HFF-Myc (cell line): Measurements from ENCODE around the gene SOX5.

Experiments used
- DNase-seq: peaks from one replicate; pipeline ENCODE4 v3.0.0-alpha.2; 2011; ENCODE audit warnings: low read depth; ENCODE audit errors: extremely low read depth
- H3K4me3 ChIP-seq: replicated peaks from 2 replicates; pipeline ENCODE4 v1.5.1; 2011; ENCODE audit warnings: low read depth, mild to moderate bottlenecking, control low read depth, low read length
- TF ChIP-seq, protein P1 (sequence below): IDR thresholded peaks from 2 replicates; pipeline ENCODE4 v1.5.1; 2012; ENCODE audit warnings: mild to moderate bottlenecking, low read depth, low read length, control low read depth; ENCODE audit errors: missing control alignments

SOX5 gene

DNA sequence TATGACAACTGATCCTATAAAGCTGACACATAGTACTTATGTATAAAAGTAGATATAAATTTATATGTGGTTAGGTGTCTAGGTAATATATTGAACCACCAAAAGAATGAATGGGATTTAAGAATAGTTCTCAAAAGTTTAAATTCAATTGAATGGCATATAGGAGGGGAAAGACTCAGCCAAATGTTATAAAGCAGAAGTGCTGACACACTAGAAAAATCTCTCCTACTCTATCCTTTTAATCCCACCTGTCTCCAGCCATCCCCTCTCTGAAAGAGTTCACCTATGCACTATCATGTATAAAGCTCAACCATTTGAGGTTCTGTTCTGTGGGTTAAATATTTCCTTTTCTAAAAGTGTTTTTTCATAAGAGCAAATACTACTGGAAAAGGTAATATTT lies 400.7 kb downstream of the SOX5 start:
- TF ChIP-seq, protein P1, sequence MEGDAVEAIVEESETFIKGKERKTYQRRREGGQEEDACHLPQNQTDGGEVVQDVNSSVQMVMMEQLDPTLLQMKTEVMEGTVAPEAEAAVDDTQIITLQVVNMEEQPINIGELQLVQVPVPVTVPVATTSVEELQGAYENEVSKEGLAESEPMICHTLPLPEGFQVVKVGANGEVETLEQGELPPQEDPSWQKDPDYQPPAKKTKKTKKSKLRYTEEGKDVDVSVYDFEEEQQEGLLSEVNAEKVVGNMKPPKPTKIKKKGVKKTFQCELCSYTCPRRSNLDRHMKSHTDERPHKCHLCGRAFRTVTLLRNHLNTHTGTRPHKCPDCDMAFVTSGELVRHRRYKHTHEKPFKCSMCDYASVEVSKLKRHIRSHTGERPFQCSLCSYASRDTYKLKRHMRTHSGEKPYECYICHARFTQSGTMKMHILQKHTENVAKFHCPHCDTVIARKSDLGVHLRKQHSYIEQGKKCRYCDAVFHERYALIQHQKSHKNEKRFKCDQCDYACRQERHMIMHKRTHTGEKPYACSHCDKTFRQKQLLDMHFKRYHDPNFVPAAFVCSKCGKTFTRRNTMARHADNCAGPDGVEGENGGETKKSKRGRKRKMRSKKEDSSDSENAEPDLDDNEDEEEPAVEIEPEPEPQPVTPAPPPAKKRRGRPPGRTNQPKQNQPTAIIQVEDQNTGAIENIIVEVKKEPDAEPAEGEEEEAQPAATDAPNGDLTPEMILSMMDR, result no peak
- DNase-seq, result no peak
- no peak overlapping the region for H3K4me3 ChIP-seq

DNA sequence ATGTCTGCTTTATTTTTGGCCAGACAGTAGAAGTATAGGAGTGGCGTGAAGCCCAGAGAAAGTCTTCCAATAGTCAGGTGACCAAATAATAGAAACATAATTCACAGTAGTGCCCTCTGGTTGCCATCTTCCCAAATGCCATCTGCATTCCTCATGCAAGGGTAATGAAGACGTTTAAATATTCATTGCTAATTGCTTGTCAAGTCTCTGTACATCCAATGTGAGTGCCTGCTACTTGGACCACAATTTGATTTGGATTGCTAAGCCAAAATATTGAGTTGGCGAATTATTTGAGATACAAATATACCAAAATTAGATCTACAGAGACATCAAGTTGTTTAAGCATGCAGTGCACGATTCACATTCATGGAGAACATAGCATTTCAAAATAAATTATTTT lies 402.7 kb downstream of the SOX5 start:
- no peak overlapping the region for H3K4me3 ChIP-seq
- no peak for DNase-seq
- TF ChIP-seq, protein P1, result no peak

DNA sequence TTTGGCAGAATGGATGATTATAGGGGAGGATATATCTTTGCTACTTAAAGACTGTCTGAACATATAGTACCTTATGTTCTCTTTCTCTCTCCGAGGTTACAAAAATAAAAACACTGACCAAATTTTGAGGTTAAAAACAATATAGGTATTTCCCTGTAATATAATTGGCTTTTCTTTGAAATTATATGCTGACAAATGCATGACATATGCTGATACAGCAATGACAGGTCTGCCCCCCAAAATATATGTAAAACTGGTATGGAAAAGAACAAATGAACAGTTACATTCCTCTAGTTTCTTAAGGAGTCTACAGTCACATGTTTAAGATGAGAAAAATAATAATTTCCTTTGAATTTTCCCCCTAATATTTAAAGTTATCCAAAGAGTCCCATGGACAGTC lies 405.7 kb downstream of the SOX5 start:
- H3K4me3 ChIP-seq, result no peak overlapping the region
- TF ChIP-seq, protein P1, result no peak
- no peak for DNase-seq

DNA sequence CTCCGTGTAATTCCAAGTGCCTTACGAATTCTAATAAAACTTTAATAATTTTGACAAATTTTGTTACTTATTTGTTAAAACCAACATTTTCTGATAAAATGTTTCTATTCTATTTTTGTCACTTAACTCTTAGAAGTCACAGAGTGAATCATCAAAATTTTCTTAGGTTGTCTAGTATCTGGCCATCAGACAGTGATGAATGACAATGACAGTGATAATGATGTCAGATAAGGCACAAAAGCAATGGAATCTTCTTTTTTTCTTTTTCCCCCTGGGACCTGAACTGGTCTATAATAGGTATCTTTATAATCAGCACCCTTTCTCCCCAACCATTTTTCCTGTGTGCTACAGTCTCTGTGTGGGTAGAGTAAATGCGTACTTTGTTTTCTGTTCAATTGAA lies 407.3 kb downstream of the SOX5 start:
- no peak overlapping the region for H3K4me3 ChIP-seq
- TF ChIP-seq, protein P1, result no peak
- no peak for DNase-seq

DNA sequence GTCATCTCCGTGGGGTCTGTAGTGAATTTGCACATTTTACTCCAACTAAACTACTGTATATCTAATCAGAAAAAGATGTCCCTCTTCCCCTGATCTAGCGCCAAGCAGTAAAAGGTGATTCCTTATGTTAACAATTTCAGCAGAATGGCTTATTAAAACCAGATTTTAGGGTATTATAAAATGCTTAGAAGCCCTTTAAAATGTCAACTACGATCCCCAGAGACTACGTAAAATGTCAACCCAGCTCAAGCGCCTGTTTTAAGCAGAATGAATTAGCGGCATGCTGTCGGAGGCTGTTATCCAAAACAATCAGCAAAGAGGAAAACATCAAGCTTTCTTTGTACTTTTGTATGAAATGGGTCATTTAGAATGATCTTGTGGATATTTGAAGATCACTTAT lies 408.9 kb downstream of the SOX5 start:
- TF ChIP-seq, protein P1, result no peak
- no peak overlapping the region for H3K4me3 ChIP-seq
- DNase-seq, result no peak

DNA sequence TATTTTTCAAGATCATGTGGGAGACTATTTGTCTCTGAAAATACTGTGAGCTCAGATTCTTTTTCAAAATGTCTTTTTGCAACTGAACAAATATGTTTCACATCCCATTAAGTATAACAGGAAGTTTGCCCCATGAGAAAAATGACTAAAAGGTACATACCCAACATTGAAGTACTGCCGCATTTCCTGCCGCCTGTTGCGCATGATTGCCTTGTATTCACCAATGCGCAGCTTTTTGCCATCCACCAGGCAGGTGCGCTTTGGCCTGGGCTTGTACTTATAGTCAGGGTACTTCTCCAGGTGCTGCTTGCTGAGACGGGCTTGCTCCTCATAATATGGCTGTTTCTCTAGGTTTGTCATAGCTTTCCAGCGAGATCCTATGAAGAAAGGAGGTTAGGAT lies 413.2 kb downstream of the SOX5 start:
- TF ChIP-seq, protein P1, result no peak
- H3K4me3 ChIP-seq, result no peak overlapping the region

DNA sequence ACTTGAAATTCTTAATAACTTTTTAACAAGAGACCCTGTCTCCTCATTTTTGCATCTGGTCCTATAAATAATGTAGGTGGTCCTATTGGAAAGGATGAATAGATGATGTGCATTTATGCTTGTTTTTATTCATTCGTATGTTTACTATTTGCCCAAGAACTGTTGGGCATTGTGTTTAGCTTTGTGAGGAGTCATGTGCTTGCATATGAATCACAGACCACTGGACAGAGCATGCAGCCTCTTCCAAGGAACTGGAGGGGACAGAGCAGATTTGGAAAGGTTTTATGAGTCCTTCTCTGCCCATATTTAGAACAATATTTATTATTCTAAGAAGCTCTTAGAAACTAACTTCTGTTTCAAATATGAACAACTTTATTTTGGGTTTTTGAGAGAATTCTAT lies 414.0 kb downstream of the SOX5 start:
- TF ChIP-seq, protein P1, result no peak

More for the DNA sequence above, 413.2 kb downstream of the SOX5 start:
- no peak for DNase-seq

More for the DNA sequence above, 414.0 kb downstream of the SOX5 start:
- no peak overlapping the region for H3K4me3 ChIP-seq
- no peak for DNase-seq
